Stimulated activated CD4-positive, alpha-beta T cell treated with anti-CD3 and anti-CD28 coated beads, Interleukin-15, amount 100 ng/mL, for 48 hours (primary cell): ENCODE data around the gene ZBTB24.

Source experiments
- DNase-seq, 2 donors: peaks; one replicate each; pipeline ENCODE4 v3.0.0-alpha.2; 2020; ENCODE audit warnings: low read depth in 2 of 2

The ZBTB24 gene

DNA sequence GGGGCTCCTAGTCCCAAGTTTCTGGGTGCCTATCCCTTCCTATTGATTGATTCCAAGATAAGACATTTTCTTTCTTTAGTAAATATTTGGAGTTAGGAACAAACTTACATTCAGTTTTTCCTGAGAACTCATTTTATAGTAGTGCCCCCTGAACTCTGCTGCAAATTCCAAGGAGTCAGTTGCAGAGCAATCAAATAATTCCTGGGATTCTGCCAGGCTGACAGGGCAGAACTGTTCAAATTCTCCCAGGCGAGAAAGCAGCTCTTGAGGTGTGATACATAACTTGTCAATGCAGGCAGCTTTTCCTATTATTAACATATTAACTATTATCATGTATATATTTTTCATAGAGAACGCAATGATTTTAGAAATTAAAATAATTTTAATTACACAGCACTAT is 15.9 kb upstream of the ZBTB24 start:
- DNase-seq = no peak

DNA sequence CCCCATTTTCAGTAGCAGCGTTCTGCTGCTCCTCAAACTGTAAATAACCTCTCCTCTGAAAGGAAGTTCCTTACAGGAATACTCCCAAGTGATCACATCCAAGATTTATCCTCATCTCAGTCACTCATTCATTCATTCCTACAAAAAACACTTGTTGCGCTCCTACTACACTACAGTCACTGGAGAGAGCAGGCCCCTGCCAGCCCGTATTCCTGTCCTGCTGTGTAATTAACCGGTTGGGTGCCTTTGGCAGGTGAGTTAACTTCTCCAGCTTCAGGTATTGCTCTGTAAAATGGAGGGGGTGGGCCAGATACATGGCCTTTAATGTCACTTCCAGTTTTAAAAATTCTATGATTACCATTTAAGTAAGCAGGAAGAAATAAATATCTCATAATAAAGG is 15.0 kb upstream of the ZBTB24 start:
- no peak for DNase-seq

DNA sequence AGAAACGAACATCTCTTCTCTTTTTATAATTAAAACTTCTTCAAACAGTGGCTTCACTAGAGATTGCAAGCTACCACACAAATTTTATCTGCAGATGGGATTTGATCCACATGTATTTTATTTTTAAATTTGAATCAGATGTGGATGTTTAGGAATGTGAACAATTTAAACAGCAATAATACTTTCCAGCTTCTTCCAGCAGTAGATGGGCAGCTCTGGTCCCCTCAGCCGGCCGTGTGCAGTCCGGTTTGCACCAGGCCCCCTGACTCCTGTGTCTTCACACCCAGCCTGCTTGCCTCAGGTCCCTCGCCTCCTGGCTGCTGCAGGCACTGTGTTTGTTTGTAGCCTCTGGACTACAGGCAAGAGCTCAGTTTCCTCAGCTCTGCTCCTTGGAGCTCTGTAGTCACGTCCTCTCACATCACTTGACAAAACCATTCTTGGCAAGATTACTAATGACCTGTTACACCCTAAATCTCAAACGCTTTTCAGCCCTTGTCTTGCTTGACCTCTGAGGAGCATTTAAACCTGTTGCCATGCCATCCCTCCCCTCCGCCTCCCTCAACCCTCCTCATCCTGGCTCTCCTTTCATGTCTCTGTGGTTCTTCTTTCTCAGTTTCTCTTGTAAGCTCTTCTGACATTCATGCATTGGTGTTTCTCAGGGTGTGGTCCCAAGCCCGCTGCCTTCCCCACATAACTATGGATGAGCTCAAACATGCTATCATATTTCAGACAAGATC is 13.2 kb upstream of the ZBTB24 start:
- DNase-seq = no peak

DNA sequence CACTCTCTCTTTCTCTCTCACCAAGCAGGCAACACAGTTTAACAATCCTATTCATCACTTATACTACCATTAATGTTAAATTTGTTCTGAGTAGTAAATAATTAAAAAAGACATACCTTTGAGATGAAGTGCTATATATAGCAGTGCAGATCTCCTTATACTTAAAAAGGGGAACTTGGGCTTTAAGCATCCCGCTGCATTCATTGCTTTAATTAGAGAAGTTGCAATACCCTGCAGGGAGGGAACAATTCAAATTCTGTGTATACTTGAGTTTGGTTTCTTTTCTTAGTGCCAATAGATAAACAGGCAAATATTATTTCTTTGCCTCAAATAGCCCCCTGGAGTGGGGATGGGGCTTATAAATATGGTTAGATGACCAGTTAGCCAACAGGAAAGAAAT is 10.8 kb upstream of the ZBTB24 start:
- DNase-seq = no peak

DNA sequence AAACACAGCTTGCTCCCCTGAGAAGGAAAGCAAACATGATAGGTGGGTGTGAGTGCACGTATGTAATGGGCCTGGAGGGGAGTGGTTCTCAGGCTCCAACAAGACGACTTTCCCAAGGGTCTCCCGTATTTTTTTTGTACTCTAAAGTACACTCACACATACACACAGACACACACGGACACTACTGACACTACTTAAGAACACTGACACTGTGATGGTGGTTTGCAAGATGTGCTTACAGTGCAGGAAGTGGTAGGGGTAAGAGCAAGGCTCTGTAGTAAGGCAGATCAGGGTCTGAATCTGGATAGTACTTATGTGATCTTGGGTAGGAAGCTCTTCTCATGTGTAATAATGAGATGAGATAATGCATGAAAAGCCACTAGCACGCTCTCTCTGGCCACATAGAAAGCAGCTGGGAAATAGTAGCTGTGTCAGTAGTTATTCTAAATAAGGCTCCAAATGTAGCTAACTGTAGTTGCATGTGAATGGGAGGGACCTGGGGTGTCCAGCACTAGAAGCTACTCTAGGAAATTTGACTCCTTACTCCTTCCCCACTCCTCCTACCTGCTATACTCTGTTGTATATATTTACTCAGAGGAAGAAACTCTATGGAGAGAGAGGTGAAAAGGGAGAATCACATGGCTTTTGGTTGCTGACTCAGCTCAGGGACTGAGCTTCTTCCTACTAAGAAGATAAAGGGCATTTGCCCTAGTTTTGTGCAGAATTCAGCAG is 8.4 kb upstream of the ZBTB24 start:
- no peak for DNase-seq

DNA sequence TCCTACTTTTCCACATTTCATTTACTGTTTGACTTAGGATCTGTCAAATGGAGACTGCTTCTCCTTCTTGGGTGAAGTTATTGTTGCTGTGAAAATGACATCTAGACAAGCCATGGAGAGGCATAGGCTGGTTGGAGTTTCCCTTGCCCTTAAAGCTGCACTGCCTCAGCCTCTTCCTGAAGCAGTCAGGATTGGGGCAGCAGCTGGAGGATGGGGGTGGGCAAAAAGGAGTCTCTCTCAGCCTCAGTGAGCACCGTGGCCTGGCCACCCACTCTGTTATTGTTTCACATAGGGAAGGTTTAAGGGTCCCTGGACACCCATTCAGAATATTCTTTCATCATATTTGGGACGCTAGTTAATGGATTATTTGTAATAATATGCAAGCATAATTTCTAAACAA is 7.7 kb upstream of the ZBTB24 start:
- DNase-seq = no peak

DNA sequence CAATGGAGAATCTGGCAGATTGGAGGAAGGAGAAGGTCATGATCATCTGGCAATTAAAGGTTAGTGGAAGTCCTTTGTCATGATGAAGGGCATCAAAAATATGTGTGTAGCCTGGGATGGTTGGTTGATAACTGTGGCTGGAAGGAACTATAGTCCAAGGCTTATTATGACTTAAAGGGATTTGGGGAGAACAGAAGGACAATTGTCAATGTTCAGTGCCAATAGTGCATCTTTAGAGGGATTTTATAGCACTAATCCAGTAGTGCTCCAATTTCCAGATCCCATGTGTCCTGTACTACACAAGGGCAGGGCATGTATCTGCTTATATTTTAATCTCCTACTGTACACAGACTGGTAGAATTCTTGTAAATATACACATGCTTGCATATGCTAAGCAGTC is 5.0 kb upstream of the ZBTB24 start:
- no peak for DNase-seq

DNA sequence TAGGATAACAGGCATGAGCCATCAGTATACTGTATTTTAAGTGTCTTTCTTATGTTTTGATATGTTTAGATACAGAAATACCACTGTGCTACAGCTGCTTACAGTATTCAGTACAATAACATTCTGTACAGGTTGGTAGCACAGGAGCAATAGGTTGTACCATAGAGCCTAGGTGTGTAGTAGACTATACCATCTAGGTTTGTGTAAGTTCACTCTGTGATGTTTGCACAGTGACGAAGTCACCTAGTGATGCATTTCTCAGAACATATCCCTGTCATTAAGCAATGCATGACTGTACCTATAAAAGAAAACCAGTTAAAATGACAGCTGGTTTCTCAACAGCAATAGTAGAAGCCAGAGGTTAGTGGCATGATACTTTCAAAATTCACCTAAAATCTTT is 3.0 kb upstream of the ZBTB24 start:
- DNase-seq = no peak

DNA sequence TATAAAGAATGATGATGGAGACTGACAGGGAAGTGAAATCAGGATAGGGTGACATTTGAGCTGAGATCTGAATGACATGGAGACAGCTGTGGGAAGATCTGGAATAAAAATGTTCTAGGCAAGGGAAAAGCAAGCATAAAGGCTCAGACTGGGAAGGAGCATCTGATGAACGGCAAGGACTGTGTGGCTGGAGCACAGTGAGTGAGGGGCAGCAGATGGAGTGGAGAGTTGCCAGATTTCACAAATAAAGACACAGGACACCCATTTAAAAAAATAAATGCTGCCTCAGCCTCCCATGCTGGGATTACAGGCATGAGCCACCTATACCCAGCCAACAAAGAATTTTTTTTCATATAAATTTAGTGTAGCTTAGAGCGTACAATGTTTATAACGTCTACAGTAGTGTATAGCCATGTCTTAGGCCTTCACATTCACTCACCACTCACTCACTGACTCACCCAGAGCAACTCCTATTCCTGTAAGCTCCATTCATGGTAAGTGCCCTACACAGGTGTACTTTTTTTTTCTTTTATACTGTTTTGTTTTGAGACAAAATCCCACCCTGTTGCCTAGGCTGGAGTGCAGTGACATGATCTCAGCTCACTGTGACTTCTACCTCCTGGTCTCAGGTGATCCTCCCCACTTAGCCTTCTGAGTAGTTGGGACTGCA is 2.4 kb upstream of the ZBTB24 start:
- DNase-seq = no peak

DNA sequence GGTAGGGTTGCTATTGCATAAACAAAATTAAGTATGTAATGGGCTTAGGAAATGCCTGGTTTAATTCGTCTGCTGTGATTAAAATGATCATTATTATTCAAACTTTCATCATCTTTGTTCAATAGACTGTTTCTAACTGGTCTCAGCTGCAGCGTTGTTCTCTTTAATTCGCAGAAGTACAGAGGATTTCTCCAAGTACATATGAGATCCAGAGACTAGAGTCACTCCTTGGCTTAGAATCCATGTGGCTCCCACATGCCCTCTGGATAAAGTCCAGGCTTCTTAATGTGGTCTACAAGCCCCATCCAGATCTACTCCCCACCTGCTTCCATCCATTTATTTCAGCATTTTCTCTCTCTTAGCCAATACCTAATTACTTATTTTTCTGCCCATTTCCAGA is 1.1 kb upstream of the ZBTB24 start:
- DNase-seq = no peak

DNA sequence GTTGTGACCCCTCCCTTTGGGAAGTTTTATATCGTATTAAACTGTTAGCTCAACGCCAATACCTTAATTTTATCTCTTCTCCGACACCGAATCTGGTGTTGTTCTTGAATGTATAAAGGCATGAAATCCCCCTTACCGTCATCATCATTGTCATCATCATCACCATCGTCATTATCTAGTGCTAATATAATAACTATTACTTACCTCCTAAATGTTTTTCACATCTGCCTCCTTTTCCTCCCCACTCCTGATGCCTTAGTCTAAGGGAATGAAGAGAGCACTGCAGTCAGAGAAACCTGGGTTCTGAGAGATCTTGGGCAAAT is 677 bp upstream of the ZBTB24 start:
- DNase-seq = no peak

DNA sequence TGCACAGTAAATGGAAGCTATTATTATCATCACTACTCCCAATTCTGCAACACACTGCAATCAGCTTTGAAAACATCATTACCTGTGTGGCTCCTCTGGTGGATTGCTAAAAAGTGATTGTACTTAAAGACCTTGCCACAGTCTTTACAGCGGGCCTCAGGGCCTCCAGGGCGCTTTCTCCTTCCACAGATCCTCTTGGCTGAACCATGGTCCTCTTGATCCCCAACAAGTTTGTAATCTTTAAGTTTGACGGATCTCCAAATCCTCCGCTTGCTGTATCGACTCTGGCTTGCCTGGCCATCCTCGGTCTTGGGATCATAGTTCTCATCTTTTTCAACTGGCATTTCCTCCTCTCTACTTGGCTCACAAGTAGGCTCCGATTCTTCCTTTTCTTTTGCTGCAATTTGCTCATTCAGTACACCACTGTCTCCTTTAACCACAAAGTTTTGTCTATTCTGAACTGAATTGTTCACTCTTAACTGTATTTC is 2.0 kb downstream of the ZBTB24 start:
- DNase-seq = no peak

DNA sequence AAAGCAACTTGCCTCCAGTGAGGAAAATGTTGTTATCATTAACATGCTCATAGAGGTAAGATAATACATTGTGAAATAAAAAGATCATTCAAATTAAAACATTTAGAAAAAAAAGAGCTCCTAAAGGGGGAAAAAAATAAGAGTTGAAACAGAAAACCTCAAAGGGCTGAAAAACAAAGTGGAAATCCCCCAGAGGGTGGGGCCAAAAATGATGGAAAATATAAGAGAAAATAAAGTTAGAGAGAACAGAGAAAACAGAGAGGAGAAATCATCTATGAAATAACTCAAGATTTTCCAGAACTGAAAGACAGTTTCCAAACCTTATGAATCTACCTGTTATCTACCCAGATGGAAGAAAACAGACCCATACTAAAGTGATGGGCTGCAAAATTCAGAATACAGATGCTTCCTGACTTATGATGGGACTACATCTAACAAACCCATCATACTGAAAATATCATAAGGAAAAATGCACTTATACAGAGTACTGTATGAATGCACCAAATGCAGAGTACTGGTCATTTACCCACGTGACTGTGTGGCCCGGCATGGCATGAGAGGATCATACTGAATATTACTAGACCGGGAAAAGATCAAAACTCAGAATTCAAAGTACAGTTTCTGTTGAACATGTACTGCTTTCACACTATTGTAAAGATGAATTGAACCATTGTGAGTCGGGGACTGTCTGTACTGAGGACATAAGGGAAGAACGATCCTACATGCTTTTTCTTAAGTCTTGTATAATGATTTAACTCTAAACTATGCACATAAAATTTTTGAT is 4.0 kb downstream of the ZBTB24 start:
- DNase-seq = no peak

DNA sequence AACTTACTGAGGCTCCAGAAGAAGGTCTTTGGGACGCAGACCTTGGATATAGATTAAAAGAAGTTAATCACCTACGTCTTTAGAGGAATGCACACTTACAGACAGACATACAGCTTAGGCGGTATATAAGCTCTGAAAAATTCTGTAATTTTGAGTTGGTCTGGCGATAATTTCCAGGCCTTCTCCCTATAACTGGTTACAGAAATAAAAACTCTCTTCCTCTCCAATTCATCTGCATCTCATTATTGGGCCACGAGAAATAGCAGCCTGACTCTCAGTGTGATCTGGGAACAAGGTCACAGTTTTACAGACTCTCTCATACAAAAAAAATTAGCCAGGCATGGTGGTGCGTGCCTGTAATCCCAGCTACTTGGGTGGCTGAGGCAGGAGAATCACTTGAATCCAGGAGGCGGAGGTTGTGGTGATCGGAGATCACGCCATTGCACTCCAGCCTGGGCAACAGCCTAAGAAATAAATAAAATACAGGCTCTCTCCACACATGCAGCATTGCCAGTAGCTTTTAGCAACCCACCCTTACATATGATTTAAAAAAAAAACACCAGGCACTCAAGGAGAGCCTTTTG is 4.7 kb downstream of the ZBTB24 start:
- no peak for DNase-seq

DNA sequence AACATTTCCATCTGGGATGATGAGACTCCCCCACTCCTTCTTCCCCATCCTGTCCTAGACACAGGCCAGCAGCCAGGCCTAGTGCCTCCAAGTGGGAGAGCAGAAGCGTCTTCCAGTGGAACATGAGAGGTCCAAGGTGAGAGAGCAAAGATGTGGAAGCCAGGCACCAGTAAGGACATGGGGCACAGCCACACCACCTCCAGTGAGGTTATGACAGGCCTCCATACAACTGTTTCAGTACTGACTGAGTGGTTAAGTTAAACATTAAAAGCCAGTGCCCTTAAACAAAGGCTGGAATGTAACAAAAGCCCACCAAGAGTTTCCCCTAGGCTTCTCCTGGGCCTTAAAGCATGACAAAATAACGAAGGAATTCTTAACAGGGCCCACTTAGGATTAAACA is 5.3 kb downstream of the ZBTB24 start:
- DNase-seq = no peak

DNA sequence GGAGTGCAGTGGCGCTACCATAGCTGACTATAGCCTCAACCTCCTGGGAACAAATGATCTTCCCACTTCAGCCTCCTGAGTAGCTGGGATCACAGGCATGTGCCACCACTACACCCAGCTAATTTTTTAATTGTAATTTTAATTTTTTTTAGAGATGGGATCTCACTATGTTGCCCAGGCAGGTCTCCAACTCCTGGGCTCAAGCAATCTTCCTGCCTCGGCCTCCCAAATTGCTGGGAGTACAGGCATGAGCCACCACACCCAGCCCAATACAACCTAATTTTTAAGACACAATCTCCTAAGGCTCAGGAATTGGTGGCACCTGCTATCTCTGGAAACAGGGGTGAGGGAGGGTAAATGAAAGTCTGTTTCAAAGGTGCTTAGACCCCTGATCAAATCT is 5.8 kb downstream of the ZBTB24 start:
- DNase-seq = no peak

DNA sequence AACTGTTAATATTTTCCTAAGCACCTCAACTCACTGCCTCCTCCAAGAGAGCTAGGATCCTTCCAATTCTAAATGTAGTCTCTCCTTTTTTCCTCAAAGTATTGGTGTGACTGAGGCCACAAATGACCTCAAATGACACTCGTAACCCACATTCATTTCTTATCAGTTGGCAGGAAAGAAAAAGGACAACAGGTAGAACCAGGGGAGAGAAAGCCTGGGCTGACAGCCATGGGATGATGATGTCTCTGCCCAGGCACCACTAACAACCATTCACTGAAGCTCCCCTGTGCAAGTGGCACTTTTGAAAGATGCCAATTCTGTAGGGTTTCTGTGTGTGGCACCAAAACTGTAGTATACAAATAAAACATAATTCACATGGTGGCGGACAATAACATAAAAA is 7.4 kb downstream of the ZBTB24 start:
- DNase-seq = no peak

DNA sequence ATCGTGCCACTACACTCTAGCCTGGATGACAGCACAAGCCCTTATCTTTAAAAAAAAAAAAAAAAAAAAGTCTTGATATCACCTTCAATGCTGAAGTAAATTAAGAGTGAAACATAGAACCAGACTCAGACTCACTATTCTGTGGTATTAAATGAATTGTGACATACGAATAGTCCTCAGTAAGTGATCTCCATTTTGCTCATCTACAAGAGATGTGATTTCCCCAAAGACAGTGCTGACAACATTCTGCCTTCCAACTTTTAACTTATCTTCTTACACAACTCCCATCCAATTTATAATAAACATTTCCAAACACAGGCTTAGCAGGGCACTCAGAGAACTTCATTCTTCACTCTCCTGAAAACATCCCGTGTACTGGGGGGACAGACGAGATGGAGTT is 8.0 kb downstream of the ZBTB24 start:
- DNase-seq = no peak

DNA sequence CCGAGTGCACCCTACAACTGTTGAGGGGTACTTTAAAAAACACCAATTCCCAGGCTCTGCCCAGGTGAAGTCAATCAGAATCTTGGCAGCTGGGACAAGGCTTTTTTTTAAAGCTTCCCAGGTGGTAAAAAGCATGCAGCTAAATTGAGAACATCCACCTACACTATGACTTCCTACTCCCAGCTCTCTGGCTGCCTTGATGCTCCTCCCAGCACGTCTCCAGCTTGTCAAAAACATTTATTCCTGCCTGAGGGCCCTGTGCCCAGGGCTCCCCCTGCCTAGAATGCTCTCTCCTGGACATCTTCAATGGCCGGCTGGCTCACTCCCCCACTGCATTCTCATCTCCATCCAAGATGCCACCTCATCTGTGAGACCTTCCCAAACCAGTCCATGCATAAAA is 9.9 kb downstream of the ZBTB24 start:
- DNase-seq = no peak

DNA sequence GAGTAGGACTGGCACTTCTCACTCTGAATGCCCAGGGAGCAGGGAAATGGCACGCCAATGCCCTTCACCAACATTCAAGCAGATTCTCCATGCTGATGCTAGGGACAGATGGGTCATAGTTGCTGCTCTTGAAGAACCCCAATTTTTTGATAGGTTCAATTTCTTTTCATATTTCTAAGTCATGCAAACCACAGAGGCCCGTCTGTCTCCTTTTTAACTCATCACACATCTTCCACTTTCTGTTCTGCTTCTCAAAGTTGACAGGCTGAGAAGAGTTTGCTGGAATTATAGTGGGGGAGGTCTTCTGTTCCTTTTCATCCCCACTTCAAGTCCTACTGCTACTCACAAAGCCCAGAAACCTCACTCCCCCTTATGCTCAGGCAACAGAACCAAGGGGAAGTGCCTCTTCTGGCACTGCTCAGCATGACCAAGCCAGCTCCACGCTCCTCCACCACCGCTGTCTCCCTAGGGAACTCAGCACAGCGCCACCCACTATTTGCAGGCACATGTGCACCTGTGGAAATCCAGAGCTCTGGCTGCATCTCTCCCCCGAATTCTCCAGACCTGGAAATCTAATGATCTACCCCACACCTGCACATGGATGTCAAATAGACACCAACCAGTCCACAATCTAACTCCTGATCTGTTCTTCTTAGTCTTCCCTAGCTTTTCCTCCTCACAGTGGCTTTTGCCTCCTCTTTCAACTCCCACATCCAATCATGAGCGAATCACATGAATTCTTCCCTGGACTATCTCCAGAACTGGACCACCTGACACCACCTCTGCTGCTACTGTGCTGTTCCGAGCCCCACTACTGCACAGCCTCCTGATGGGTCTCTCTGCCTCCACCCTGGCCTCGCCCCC is 10.7 kb downstream of the ZBTB24 start:
- no peak for DNase-seq
